WI38 (cell line): ENCODE results near the gene DHX32.
"Not testable (repeated sequence)": the region's sequence is repeated elsewhere in the genome, so short reads cannot be mapped to it uniquely, and the experiment has no call there.

Experiments used
- H3K4me3 ChIP-seq: 2 replicates; pipeline ENCODE4 v1.5.1; 2011; ENCODE audit warnings: low read depth, mild to moderate bottlenecking, control low read depth, low read length
- TF ChIP-seq, protein P1 (sequence below): IDR thresholded peaks from 2 replicates; pipeline ENCODE4 v1.5.1; 2012; ENCODE audit warnings: low read depth, mild to moderate bottlenecking, control low read depth, low read length

Gene DHX32

DNA sequence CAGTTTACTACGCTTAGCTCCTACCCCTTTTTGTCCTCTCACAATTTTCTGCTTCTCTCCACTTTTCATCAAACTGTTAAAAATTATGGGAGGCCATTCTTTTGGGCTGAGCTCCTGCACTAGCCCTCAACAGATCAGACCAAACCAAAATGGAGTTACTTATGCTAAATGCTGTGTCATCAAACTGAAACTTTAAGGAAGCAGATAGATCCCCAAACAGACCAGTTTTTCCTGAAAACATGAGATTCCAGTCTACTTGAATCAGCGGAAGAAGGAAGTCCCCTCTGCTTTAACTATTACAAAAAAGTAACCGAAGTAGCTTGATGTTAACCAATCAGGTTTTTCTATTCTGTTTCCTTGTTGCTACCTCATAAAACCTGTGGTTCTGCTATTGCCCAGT is 35.9 kb upstream of the DHX32 start:
- H3K4me3 ChIP-seq: no peak overlapping the region
- TF ChIP-seq, protein P1, sequence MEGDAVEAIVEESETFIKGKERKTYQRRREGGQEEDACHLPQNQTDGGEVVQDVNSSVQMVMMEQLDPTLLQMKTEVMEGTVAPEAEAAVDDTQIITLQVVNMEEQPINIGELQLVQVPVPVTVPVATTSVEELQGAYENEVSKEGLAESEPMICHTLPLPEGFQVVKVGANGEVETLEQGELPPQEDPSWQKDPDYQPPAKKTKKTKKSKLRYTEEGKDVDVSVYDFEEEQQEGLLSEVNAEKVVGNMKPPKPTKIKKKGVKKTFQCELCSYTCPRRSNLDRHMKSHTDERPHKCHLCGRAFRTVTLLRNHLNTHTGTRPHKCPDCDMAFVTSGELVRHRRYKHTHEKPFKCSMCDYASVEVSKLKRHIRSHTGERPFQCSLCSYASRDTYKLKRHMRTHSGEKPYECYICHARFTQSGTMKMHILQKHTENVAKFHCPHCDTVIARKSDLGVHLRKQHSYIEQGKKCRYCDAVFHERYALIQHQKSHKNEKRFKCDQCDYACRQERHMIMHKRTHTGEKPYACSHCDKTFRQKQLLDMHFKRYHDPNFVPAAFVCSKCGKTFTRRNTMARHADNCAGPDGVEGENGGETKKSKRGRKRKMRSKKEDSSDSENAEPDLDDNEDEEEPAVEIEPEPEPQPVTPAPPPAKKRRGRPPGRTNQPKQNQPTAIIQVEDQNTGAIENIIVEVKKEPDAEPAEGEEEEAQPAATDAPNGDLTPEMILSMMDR: no peak

DNA sequence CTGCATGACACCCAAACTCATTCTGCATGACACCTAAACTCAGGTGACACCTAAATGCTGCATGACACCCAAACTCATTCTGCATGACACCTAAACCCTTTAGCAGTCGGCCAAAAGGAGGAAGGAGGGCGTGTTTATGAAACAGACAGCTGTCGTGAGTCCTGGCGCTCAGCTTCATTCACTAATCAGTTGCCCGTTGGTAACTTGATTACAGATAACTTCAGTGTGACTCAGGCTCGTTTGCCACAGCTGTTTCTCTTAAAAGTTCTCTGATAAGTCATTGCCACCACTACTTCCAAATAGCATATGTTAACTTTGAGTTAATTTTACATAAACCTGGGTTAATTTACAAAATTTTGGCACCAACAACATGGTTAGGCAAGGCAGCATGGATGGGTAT is 32.2 kb upstream of the DHX32 start:
- not testable (repeated sequence) for H3K4me3 ChIP-seq

DNA sequence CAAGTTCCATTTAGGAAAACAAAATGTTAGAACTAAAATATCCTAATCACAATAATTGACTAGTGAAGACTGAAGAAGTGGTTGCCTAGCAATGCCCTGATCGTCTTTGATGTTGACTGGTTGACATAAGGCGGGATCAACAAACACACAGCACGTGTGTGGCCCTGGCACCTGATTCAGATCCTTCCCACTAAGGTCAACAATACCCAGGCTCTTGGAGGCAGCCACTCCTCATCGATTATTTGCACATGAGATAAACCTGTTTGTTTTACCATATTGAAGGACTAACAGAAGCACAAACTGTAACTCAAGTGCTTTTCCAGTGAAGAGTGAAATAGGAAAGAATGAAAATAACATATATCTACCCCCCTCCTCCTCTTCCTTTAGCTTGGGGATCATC is 30.9 kb upstream of the DHX32 start:
- TF ChIP-seq, protein P1: no peak
- no peak overlapping the region for H3K4me3 ChIP-seq

DNA sequence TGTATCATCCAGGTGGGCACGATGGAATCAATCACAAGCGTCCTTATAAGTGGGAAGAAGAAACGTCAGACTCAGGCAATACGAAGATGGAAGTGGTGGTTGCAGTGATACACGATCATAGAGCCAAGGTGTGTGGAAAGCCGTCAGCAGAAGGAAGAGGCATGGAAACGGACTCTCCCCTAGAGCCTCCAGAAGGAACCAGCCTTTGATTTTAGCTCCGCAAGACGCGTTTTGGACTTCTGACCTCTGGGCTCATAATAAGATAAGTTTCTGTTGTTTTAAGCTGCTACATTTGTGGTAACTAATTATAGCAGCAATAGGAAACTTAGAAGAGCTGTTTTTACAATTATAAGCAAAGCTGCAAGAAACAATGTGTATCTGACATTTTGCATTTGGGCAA is 30.1 kb upstream of the DHX32 start:
- TF ChIP-seq, protein P1: no peak
- no peak overlapping the region for H3K4me3 ChIP-seq

DNA sequence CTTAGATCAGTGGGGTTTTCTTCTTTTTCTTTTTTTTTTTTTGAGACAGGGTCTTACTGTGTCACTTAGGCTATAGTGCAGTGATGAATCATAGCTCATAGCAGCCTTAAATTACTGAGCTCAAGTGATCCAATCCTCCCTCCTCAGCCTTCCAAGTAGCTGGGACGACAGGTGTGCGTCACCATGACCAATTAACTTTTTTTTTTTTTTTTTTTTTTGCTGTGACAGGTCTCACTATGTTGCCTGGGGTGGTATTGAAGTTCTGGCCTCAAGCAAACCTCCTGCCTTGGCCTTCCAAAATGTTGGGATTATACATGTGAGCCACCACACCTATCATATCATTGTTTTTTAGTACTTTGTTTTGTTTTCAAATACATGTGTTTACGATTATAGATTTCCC is 28.4 kb upstream of the DHX32 start:
- H3K4me3 ChIP-seq: not testable (repeated sequence)

DNA sequence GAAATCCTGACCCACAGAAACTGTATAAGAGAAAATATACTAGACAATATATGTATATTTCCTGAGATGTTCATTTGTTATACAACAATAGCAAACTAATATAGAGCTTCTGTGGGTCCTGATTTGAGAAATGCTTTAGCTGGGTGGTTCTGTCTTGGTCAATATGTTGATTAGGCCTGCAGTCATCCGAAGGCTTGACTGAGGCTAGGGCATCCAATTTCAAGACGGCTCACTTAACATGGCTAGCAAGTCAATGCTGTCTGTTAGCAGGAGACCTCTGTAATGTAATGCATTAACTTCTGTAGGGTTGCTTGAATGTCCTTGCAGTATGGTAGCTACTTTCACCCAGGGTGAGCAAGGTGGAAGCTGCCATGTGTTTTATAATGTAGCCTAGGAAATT is 27.7 kb upstream of the DHX32 start:
- H3K4me3 ChIP-seq: not testable (repeated sequence)

DNA sequence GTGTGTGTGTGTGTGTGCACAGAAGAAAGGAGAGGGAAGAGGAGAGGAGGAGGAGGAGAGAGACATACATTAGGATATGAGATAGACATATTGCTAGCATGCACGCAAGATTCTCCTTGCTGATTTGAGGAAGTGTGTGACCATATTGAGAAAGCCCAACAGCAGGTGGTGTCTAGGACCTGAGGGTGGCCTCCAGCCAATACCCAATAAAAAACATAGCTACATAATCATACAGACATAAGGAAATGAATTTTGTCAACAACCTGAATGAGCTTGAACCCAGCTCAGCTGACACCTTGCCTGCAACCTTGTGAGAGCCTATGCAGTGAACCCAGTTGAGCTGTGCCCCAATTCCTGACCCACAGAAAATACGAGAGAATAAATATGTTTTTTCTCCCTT is 26.5 kb upstream of the DHX32 start:
- H3K4me3 ChIP-seq: not testable (repeated sequence)

DNA sequence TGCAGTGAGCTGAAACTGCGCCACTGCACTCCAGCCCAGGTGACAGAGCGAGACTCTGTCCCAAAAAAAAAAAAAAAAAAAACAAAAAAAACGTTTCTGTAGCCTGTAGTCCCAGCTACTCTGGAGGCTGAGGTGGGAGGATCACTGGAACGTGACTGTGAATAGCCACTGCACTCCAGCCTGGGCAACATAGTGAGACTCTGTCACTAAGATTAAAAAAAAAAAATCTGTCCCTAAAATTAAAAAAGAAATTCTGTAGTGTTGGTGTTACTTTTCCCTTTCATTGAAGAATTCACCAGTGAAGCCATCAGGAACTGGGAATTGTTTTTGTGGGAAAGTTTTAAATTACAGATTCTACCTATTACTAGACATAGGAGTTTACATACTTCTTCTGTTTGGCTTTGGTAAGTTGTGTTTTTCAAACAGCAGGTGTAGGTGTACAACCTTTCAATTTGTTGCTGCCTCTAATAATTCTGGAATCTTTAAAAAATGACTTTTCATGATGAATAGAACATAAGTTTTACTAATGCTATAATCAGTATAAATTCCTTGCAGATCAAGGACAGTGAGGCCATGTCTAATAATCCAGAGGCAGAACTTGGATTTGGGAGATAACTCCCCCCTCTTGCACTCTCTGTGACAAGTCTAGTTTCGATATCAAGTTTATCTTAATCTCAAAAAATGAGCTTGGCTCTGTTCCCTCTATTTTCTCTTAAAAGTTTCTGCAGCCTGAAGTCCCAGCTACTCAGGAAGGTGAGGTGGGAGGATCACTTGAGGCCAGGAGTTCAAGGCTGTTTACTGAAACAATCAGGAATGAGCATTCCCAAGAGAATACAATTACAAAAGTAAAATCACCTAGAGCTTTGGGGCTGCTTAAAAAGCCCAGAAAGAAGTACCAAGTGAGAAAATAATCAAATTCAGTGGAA is 24.2 kb upstream of the DHX32 start:
- H3K4me3 ChIP-seq: not testable (repeated sequence)

DNA sequence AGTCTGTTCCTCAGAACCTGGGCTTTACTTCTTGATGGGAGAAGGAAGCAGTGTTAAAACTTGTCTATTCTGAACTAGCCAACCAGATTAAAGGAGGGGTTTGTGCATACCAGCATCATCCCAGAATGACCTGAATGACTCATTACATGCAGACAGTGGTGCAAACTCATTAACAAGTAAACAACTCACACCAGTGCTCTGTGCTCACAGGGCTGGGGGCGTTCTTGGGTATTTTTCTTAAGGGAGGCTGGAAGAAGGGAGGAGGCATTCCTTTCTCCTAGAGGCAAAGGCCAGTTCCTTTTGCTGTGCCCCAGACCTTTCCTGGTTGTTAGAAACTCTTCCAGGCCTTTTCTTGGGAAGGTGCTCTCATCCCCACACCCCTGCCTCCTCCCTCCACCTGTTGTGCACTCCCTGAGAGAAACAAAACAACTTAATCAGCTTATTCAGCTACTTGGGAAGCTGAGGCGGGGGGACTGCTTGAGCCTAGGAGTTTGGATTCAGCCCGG is 22.1 kb upstream of the DHX32 start:
- not testable (repeated sequence) for H3K4me3 ChIP-seq

DNA sequence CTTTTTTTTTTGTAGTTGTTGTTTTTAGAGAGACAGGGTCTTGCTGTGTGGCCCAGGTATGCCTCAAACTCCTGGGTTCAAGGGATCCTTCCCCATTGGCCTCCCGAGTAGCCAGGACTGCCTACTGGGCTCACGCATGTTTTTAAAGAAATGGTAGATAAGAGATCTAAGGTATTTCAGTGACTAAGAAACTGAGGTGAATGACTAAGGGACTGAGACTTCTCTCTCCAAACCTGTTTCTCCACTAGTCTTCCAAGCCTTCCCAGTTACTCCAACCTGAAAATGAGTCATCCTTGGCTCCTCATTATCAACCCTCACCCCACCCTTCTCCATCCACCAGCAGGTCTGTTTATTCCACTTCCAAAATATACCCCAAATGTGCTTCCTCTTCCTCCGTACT is 19.9 kb upstream of the DHX32 start:
- not testable (repeated sequence) for H3K4me3 ChIP-seq

DNA sequence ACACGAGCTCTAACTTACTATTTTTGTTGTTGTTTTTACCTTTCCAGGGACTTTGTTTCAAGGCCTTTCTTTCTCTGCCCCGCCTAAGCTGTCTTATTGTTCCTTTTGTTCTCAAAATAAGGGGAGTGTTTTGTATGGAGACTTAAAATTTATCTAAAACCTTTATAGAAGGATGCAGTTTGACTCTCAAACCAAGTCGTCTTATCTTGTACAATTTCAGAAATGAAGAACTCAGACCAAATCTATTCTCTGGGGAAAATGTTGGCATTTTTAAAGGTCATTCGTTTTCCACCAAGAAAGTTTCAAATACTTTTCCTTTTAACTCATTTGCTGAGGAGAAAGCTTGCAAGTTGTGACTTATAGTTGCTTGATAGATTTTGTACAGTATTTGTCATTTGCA is 16.2 kb upstream of the DHX32 start:
- not testable (repeated sequence) for H3K4me3 ChIP-seq

DNA sequence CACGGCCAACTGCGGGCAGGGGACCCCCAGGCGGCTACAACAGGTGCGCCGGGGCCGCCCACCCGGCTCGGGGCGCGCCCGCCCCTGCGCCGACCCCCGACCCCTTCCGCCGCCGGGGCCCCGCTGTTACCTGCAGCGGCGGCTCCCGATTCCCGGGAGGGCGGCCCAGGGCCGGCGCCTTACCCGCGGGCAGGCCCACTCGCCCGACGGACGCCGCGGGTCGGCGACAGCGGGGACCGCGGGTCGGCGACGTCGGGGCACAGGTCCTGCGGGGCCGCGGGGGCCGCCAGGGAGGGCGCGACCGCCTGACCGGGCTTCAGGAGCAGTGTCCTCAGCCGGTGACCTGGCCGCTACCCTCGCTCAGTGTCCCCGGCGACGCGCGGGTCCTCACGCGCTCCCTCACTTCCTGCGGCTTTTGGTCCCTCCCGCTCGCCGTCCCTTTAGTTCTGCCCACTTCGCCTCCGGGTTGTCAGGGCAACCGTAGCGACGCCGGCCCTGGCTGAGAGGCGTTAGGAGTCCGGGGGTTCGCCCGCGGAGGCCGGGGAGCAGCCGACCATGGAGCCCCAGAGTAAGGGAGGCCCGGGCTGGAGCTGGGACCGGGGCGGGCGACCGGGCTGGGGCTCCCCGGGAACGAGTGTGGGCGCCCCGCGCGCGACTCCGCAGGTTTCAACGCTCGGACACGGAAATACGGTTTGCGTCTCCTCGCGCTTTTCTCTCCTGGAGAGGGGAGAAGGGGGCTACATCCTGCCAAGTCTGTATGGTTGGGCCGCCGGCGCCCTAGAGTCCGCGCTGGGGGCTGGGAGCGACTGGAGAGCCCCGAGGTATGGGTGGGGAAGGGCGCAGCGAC is 15.2 kb upstream of the DHX32 start, which contains the start of gene FANK1:
Gene FANK1 (plus strand): TSS at position 477 of the 847 bp plus-strand sequence. CDS start 79 bp downstream, at position 556.
- peak within 1 kb of the TSS; percentile 66 for H3K4me3 ChIP-seq

DNA sequence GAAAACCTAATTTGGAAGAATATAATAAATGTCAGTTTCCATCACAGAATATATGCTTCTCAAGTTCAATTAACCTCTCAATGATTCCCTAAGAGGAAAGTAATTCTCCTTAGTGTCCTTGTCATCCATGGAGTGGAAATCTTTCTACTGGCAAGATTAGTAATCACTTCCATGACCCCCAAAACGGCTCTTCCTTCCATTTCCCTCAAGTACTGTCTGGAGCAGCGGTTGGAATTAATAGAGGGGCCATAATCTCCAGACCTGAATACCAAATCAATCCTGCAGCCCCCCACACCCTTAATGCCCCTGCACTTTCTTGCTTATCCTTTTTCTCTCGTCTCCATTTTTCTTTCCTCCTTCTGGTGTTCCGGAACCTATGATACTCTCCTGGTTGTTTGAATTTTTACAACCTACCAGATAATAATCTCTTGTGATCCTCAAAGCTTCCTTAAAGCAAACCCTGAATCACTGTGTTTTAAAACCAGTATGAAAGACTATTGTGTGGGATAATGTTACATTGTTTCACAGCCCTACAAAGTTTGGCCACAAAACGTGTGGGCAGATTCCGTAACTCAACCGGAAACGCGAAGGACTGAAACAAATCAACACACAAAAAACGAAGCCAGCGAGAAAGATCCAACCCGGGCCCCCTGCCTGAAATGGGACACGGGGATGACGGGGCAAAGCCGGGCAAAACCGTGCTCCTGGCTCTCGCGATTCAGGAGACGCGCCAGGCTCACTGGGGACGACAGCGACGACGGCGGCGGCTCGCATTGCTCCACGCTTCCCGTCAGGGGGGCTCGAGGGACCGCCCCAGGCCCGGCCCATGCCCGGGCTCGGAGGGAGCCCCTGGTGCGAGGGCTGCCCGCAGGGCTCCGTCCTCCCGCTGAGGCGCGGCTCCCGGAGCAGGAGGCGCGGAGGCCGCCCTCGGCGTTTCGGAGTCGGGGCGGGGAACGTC is 14.3 kb upstream of the DHX32 start:
- peak overlapping the region; percentile 66 for H3K4me3 ChIP-seq

DNA sequence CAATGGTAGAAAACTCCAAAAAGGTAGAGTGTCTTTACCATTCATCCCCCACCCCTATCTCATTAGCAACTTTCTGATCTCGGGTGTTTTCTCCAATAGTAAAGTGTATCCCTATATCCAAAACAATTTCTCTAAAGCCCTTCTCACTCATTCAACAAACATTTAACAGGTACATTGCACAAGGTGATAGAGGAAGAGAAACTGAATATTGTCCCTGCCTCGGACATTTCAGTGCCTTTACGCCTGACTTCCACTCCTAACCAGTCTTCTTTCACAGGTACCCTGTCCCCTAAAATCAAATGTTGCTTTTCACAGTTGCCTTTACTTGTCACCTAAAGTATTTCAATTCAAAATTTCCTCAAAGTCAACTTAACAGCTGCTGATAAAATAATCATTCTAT is 13.1 kb upstream of the DHX32 start:
- H3K4me3 ChIP-seq: not testable (repeated sequence)

DNA sequence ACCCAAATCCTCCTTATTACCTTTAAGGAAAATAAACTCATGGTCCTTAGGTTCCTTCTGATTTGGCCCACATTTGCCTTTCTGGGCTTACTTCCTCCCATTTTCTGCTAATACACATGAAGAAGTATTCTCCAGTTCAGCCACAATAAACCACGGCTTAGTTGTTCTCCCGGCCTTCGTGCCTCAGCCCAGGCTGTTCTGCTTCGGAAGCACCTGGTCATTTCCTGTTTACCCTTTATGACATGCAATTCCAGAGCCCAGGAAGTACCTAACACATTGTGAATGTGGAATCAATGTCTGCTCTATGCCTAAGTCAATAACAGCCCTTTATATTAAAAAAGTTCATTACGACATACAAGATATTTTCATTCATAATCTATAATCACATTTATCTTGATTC is 11.3 kb upstream of the DHX32 start:
- not testable (repeated sequence) for H3K4me3 ChIP-seq
